ENCODE measurements around the gene LCN9.
"Not testable (repeated sequence)": the region's sequence is repeated elsewhere in the genome, so short reads cannot be mapped to it uniquely, and the experiment has no call there.

LCN9 gene

DNA sequence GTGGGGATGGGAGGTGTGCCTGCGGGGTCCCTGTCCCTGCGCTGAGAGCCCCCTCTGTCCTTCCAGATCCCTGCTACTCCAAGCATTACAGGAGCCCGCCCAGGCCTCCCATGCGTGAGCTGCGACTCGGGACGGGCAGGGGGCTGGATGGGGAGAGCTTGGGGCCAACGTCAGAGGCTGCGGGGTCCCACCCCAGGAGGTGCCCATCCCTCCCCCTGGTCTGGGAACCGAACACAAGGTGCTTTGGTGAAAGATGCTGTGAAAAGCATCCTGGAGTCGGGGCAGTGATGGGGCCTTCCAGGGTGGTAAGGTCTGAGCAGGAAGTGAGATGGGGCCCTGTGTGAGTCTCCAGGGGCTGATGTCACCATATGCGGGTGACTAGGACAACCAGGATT is 2.7 kb downstream of the LCN9 start:
- H3K27me3 ChIP-seq (ENCODE audit: low read depth, low read length): no peaks in the 10 kb centered on the region
- no peaks in the 10 kb centered on the region for H3K36me3 ChIP-seq (ENCODE audit: control insufficient read depth in 1 of 2, insufficient read depth in 2 of 2, low read length in 2 of 2)
- H3K4me3 ChIP-seq (ENCODE audit: low read depth in 1 of 2, low read length in 2 of 2): no peak overlapping the region
- H3K27ac ChIP-seq (ENCODE audit: low read length): no peak overlapping the region
- H3K4me1 ChIP-seq (ENCODE audit: control insufficient read depth in 1 of 2, insufficient read depth in 2 of 2, low read length in 2 of 2): no peaks in the 10 kb centered on the region
- no peaks in the 10 kb centered on the region for H3K9me3 ChIP-seq (ENCODE audit: control insufficient read depth in 1 of 2, low read length in 2 of 2)

DNA sequence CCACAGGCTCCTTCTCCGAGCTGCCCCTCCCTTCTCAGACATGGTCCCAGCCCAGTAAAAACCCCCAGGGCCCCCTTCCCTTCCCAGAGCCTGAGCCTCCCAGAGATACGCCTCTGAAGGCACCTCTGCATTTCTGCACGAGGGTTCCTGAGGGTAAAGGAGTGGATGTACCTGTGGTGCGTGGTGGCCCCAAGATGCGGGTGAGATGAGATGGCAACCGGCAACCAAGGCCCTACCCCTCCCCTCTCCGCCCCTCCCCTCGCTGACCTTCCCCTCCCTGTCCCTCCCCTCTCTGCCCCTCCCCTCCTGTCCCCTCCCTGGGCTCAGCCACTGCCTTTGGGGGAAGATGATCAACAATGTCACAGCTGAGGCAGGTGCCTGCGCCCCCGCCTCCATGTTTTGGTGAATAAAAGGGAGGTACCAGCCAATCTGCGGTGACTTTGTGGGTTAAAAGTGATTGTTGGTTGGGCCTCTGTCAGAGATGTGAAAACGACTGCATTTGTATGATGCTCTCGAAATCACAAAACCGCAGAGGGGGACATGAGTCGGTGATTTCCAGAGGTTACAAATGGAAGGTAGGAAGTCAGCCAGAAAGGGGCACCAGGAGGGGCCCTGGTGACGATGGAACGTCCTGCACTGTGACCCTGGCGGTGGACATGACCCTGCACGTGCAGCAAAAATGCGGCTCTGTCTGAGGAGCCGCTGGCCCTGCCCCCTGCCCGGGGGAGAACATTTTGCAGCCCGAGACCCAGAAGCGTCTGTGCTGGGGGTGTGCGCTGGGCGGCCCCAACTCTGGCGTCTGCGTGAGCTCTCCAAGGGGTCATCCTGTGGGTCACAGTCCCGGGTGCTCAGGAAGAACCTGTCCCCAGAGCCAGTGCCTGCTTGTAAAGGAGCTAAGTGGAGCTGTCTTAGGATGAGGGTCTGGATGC is 3.7 kb downstream of the LCN9 start:
- Histone ChIP-seq H3K36me3 (ENCODE audit: control insufficient read depth in 1 of 2, insufficient read depth in 2 of 2, low read length in 2 of 2) (no peaks in the 10 kb centered on the region), H3K27ac (ENCODE audit: low read length) (no peak overlapping the region), H3K27me3 (ENCODE audit: low read depth, low read length) (no peaks in the 10 kb centered on the region), H3K4me1 (ENCODE audit: control insufficient read depth in 1 of 2, insufficient read depth in 2 of 2, low read length in 2 of 2) (no peaks in the 10 kb centered on the region), H3K9me3 (ENCODE audit: control insufficient read depth in 1 of 2, low read length in 2 of 2) (no peaks in the 10 kb centered on the region), H3K4me3 (ENCODE audit: low read depth in 1 of 2, low read length in 2 of 2) (no peak overlapping the region)

DNA sequence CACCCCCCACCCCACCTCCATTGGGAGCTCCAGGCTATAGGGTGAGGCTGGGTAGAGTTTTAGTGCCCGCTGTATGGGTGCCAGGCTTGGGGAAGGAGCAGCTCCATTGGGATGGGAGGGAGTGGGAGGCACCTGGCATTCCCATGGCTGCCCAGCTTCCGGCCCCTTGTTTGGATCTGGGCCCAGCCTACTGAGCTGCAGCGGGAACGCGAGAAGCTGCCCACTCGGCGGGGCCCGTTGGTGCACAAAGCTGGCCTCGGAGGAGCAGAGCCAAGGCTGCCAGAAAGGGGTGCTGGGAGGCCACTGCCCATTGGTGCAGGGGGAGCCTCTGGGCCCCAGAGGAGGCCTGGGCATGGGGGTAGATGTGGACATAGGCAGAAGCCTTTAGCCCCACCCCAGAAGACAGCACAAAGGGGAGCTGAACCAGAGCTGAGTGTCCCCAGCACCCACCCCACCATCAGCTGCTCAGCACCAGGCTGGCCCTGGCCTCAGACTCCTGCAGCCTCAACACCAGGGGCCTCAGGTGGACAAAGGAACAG is 4.4 kb downstream of the LCN9 start:
- no peak overlapping the region for H3K27ac ChIP-seq (ENCODE audit: low read length)
- H3K4me3 ChIP-seq (ENCODE audit: low read depth in 1 of 2, low read length in 2 of 2): no peak overlapping the region
- H3K36me3 ChIP-seq (ENCODE audit: control insufficient read depth in 1 of 2, insufficient read depth in 2 of 2, low read length in 2 of 2): no peaks in the 10 kb centered on the region
- H3K27me3 ChIP-seq (ENCODE audit: low read depth, low read length): no peaks in the 10 kb centered on the region
- no peaks in the 10 kb centered on the region for H3K4me1 ChIP-seq (ENCODE audit: control insufficient read depth in 1 of 2, insufficient read depth in 2 of 2, low read length in 2 of 2)
- H3K9me3 ChIP-seq (ENCODE audit: control insufficient read depth in 1 of 2, low read length in 2 of 2): no peaks in the 10 kb centered on the region

DNA sequence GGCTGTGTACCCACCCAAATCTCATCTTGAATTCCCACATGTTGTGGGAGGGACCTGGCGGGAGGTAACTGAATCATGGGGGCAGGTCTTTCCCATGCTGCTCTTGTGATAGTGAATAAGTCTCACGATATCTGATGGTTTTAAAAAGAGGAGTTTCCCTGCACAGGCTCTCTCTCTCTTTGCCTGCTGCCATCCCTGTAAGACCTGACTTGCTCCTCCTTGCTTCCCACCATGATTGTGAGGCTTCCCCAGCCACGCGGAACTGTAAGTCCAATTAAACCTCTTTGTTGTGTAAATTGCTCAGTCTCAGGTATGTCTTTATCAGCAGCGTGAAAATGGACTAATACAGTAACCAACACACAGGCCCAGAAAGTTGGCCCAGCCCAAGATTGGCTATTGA is 5.9 kb downstream of the LCN9 start:
- H3K27ac ChIP-seq (ENCODE audit: low read length); H3K9me3 ChIP-seq (ENCODE audit: control insufficient read depth in 1 of 2, low read length in 2 of 2); H3K27me3 ChIP-seq (ENCODE audit: low read depth, low read length); H3K4me3 ChIP-seq (ENCODE audit: low read depth in 1 of 2, low read length in 2 of 2); H3K36me3 ChIP-seq (ENCODE audit: control insufficient read depth in 1 of 2, insufficient read depth in 2 of 2, low read length in 2 of 2); H3K4me1 ChIP-seq (ENCODE audit: control insufficient read depth in 1 of 2, insufficient read depth in 2 of 2, low read length in 2 of 2): not testable (repeated sequence)

DNA sequence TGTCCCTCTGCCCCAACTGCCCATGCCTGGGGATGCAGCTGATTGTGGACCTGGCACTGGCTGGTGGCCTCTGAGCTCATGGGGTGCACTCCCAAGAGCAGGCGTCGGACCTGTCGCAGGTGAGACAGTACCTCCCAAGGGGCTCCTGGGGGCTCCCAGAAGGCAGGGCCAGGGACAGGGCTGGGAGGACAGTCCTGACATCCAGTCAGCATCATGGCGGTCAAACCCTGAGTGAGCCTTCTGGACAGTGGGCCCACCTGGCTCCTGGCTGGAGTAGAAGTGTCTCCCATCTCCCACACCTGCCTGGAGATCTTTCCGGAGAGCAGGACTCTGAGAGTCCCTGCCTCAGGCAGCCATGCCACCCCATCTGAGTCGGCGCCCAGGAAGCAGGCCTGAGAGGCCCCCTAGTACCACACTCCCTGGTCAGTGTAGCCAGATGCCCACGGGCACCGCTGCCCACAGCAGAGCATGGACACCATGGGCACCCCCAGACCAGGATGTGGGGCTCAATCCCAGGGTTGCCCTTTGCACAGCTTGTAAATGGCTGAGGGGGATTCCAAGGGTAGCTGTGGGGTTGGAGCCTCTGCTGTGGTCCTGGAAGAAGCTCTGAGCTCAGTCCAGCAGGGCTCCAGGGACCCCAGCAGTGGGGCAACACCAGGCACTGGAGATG is 6.6 kb downstream of the LCN9 start:
- H3K36me3 ChIP-seq (ENCODE audit: control insufficient read depth in 1 of 2, insufficient read depth in 2 of 2, low read length in 2 of 2): no peaks in the 10 kb centered on the region
- no peak overlapping the region for H3K4me3 ChIP-seq (ENCODE audit: low read depth in 1 of 2, low read length in 2 of 2)
- no peaks in the 10 kb centered on the region for H3K4me1 ChIP-seq (ENCODE audit: control insufficient read depth in 1 of 2, insufficient read depth in 2 of 2, low read length in 2 of 2)
- H3K27me3 ChIP-seq (ENCODE audit: low read depth, low read length): no peaks in the 10 kb centered on the region
- no peak overlapping the region for H3K27ac ChIP-seq (ENCODE audit: low read length)
- H3K9me3 ChIP-seq (ENCODE audit: control insufficient read depth in 1 of 2, low read length in 2 of 2): no peaks in the 10 kb centered on the region

DNA sequence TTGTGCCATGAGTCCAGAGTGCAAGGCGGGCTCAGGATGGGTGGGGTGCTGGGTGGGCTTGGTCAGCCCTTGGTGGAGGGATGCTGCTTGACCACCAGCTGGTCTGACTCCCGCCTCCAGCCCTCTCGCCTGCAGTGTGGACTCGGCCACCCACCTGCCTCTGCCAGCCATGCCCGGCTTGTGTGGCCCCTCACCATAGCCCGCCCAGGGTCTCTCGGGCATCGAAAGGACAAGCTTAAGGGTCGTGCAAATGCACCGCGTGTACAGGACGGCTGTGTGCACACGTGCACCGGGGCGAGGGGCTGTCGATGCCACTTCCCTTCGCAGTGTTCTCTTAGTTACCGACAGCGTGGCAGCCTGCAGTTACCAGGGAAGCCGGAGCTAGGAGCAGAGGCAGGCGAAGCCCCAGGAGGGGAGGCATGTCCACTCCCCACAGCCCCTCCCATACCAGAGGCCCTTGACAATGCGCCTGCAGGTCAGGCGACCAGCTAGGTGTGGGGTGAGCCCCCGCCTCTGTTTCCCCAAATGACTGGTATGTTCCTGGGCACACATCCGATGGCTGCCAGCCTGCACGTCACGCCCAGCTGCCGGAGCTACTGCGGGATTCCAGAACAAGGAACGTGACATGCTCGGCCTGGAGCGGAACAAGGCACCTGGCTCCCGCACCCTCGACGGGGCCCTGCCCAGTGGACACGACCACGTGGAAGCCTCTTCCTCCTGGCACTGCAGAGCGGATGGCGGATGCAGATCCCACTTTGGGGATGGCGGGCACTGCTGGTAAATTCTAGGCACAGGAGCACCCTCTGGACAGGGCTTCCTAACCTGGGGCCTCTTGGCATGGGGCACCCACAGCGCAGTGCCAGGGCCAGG is 7.8 kb downstream of the LCN9 start:
- Histone ChIP-seq H3K9me3 (ENCODE audit: control insufficient read depth in 1 of 2, low read length in 2 of 2) (no peaks in the 10 kb centered on the region), H3K4me3 (ENCODE audit: low read depth in 1 of 2, low read length in 2 of 2) (no peak overlapping the region), H3K27me3 (ENCODE audit: low read depth, low read length) (no peaks in the 10 kb centered on the region), H3K36me3 (ENCODE audit: control insufficient read depth in 1 of 2, insufficient read depth in 2 of 2, low read length in 2 of 2) (no peaks in the 10 kb centered on the region), H3K4me1 (ENCODE audit: control insufficient read depth in 1 of 2, insufficient read depth in 2 of 2, low read length in 2 of 2) (no peaks in the 10 kb centered on the region), H3K27ac (ENCODE audit: low read length) (no peak overlapping the region)

DNA sequence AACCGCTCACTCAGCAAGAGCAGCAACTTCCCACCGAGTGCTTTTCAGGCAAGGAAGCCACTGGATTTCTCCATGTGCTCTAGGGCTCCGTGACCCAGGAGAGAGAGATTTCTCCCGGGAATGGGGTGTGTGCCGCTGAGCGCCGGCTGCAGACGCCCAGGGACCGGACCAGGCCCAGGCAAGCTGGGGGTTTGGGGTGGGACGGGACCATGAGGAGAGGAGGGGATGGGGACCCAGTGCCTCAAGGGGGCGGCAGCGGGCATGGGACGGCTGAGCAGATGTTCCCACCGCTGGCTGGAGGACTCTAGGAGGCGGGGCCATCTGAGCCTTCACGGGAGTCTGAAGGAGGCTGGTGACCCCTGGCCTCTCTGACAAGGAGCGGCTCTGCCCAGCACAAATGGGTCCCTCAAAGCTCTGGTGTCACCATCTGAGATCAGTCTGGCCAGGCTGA is 8.5 kb downstream of the LCN9 start:
- H3K27ac ChIP-seq (ENCODE audit: low read length): no peak overlapping the region
- no peaks in the 10 kb centered on the region for H3K36me3 ChIP-seq (ENCODE audit: control insufficient read depth in 1 of 2, insufficient read depth in 2 of 2, low read length in 2 of 2)

DNA sequence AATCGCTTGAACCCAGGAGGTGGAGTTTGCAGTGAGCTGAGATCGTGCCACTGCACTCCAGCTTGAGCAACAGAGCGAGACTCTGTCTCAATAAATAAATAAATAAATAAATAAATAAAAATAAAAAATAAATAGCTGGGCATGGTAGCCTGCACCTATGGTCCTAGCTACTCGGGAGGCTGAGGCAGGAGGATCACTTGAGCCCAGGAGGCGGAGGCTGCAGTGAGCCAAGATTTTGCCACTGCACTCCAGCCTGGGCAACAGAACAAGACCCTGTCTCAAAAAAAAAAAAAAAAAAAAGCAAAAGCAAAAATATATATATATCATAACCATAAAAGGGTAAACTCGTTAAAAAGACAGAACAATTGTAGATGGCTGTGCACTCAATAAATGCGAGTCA is 9.7 kb downstream of the LCN9 start:
- not testable (repeated sequence) for H3K36me3 ChIP-seq (ENCODE audit: control insufficient read depth in 1 of 2, insufficient read depth in 2 of 2, low read length in 2 of 2); H3K27ac ChIP-seq (ENCODE audit: low read length); H3K4me3 ChIP-seq (ENCODE audit: low read depth in 1 of 2, low read length in 2 of 2); H3K4me1 ChIP-seq (ENCODE audit: control insufficient read depth in 1 of 2, insufficient read depth in 2 of 2, low read length in 2 of 2); H3K27me3 ChIP-seq (ENCODE audit: low read depth, low read length); H3K9me3 ChIP-seq (ENCODE audit: control insufficient read depth in 1 of 2, low read length in 2 of 2)

More for the DNA sequence above, 8.5 kb downstream of the LCN9 start:
- Histone ChIP-seq H3K9me3 (ENCODE audit: control insufficient read depth in 1 of 2, low read length in 2 of 2) (no peaks in the 10 kb centered on the region), H3K4me1 (ENCODE audit: control insufficient read depth in 1 of 2, insufficient read depth in 2 of 2, low read length in 2 of 2) (no peaks in the 10 kb centered on the region), H3K27me3 (ENCODE audit: low read depth, low read length) (no peaks in the 10 kb centered on the region), H3K4me3 (ENCODE audit: low read depth in 1 of 2, low read length in 2 of 2) (no peak overlapping the region)

DNA sequence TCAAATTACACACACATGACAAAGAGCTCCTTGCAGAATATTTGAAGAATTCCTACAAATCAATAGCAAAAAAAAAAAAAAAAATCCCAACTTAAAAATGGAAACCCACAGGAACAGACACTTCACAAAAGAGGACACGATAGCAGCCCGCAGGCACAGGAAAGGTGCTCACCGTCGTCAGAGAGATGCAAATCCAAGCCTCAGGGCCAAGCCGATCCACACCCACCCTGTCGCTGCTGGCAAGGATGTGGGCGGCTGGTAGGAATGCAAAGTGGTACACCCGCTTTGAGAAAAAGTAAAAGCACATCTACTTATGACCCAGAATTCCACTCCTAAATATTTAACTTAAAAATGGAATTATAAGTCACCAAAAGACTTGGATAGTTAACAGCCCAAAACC is 10.8 kb downstream of the LCN9 start:
- Histone ChIP-seq H3K36me3 (ENCODE audit: control insufficient read depth in 1 of 2, insufficient read depth in 2 of 2, low read length in 2 of 2) (no peaks in the 10 kb centered on the region), H3K27me3 (ENCODE audit: low read depth, low read length) (no peaks in the 10 kb centered on the region), H3K9me3 (ENCODE audit: control insufficient read depth in 1 of 2, low read length in 2 of 2) (no peaks in the 10 kb centered on the region), H3K4me3 (ENCODE audit: low read depth in 1 of 2, low read length in 2 of 2) (no peak overlapping the region), H3K27ac (ENCODE audit: low read length) (no peak overlapping the region), H3K4me1 (ENCODE audit: control insufficient read depth in 1 of 2, insufficient read depth in 2 of 2, low read length in 2 of 2) (no peaks in the 10 kb centered on the region)

DNA sequence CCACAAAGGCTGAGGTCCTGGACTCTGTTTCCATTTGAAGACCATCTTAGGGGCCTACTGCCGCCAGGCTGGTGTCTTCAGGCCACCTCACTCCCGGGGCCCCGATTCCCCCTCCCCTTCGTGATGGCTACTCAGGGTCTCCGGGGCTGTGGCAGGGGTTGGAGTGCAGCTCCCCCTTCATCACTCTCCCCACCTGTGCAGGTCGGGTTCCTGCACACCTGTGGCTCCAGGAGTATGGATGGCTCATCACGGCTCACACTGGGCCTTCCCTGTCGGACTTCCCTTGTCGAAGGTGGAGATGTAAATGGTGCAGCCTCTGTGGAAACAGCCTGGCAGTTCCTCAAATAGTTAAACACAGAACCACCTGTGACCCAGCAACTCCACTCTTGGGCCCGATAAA is 11.9 kb downstream of the LCN9 start:
- H3K4me3 ChIP-seq (ENCODE audit: low read depth in 1 of 2, low read length in 2 of 2): no peak overlapping the region
- H3K9me3 ChIP-seq (ENCODE audit: control insufficient read depth in 1 of 2, low read length in 2 of 2): no peaks in the 10 kb centered on the region
- no peak overlapping the region for H3K27ac ChIP-seq (ENCODE audit: low read length)
- H3K36me3 ChIP-seq (ENCODE audit: control insufficient read depth in 1 of 2, insufficient read depth in 2 of 2, low read length in 2 of 2): no peaks in the 10 kb centered on the region
- H3K4me1 ChIP-seq (ENCODE audit: control insufficient read depth in 1 of 2, insufficient read depth in 2 of 2, low read length in 2 of 2): no peaks in the 10 kb centered on the region
- no peaks in the 10 kb centered on the region for H3K27me3 ChIP-seq (ENCODE audit: low read depth, low read length)

DNA sequence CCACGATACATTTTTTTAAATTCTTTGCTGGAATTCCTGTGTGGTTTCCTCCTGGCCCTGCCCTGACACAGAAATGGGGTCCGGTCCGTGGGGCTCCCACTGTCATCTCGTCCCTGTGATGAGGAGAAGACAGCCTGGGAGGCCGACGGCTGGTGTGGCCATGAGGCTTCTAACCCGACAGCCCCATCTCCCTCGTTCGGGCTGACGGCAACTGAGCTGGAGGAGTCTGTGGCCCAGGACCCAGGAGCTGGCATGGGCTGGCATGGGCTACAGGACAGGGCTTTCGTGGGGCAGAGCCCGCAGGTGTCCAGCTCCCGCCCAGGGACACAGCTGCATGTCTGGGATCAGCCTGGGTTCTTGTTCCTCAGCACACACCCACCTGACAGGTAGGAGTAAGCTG is 13.8 kb downstream of the LCN9 start:
- Histone ChIP-seq H3K27me3 (ENCODE audit: low read depth, low read length) (no peaks in the 10 kb centered on the region), H3K4me1 (ENCODE audit: control insufficient read depth in 1 of 2, insufficient read depth in 2 of 2, low read length in 2 of 2) (no peaks in the 10 kb centered on the region), H3K27ac (ENCODE audit: low read length) (no peak overlapping the region), H3K9me3 (ENCODE audit: control insufficient read depth in 1 of 2, low read length in 2 of 2) (no peaks in the 10 kb centered on the region), H3K4me3 (ENCODE audit: low read depth in 1 of 2, low read length in 2 of 2) (no peak overlapping the region), H3K36me3 (ENCODE audit: control insufficient read depth in 1 of 2, insufficient read depth in 2 of 2, low read length in 2 of 2) (no peaks in the 10 kb centered on the region)
